Activated CD8-positive, alpha-beta memory T cell treated with anti-CD3 and anti-CD28 coated beads, Interleukin-2, amount 50 U/mL, for 48 hours (primary cell): Measurements from ENCODE around the gene HIRA.
"Not testable (repeated sequence)": the region's sequence is repeated elsewhere in the genome, so short reads cannot be mapped to it uniquely, and the experiment has no call there.

ENCODE experiments used
- DNase-seq: peaks from one replicate; pipeline ENCODE4 v3.0.0-alpha.2; 2020

HIRA gene

GRCh38 chr22:19355413-19356157, 75.9 kb downstream of the HIRA start:
- no peak for DNase-seq

GRCh38 chr22:19354201-19354600, 77.3 kb downstream of the HIRA start:
- no peak for DNase-seq

- DNase-seq = no peak
Measured at GRCh38 chr22:19353363-19354131, 78.0 kb downstream of the HIRA start.

GRCh38 chr22:19352766-19353165, 78.8 kb downstream of the HIRA start:
- DNase-seq = peak; percentile 42

GRCh38 chr22:19352217-19352616, 79.3 kb downstream of the HIRA start:
- DNase-seq = no peak

- DNase-seq = no peak
Measured at GRCh38 chr22:19351604-19352003, 79.9 kb downstream of the HIRA start.

GRCh38 chr22:19350947-19351346, 80.6 kb downstream of the HIRA start:
- DNase-seq = no peak

GRCh38 chr22:19350476-19350859, 81.1 kb downstream of the HIRA start:
- DNase-seq = no peak

GRCh38 chr22:19349778-19350475, 81.6 kb downstream of the HIRA start:
- no peak for DNase-seq

GRCh38 chr22:19346677-19347265, 84.8 kb downstream of the HIRA start:
- no peak for DNase-seq

GRCh38 chr22:19344420-19344819, 87.1 kb downstream of the HIRA start:
- no peak for DNase-seq

- DNase-seq = no peak
Measured at GRCh38 chr22:19343470-19343869, 88.1 kb downstream of the HIRA start.

GRCh38 chr22:19341500-19341899, 90.0 kb downstream of the HIRA start:
- DNase-seq = no peak

- no peak for DNase-seq
Measured at GRCh38 chr22:19337137-19337536, 94.4 kb downstream of the HIRA start.

- DNase-seq = no peak
Measured at GRCh38 chr22:19336133-19337075, 95.1 kb downstream of the HIRA start.

GRCh38 chr22:19331975-19332374, 99.6 kb downstream of the HIRA start:
- no peak for DNase-seq

GRCh38 chr22:19331474-19331873, 100.1 kb downstream of the HIRA start:
- DNase-seq = no peak

GRCh38 chr22:19330865-19331418, 100.6 kb downstream of the HIRA start:
- no peak for DNase-seq

- not testable (repeated sequence) for DNase-seq
Measured at GRCh38 chr22:19330205-19330604, 101.3 kb downstream of the HIRA start.

GRCh38 chr22:19329454-19329853, 102.1 kb downstream of the HIRA start:
- DNase-seq = no peak

- no peak for DNase-seq
Measured at GRCh38 chr22:19325296-19325948, 106.1 kb downstream of the HIRA start.
